GM19395 (cell line): ENCODE measurements around the gene TLN1.

Experiments used
- ATAC-seq: cut with Tn5 transposase; IDR thresholded peaks from one replicate; pipeline ENCODE4 v1.9.1; 2021; ENCODE audit warnings: mild to moderate bottlenecking, moderate library complexity; ENCODE audit not compliant: unreplicated experiment

Gene TLN1

GRCh38 chr9:35650341-35651158 lies 81.4 kb downstream of the TLN1 start, which contains the start of gene SIT1:
TSS of gene SIT1 (minus strand) at chr9:35650931. CDS start at chr9:35650853, 78 bp downstream.
- ATAC-seq: no peak

- ATAC-seq: no peak
Measured at GRCh38 chr9:35649431-35650340, 82.3 kb downstream of the TLN1 start.
